Lower leg skin (tissue), 4 donors: ENCODE results near the gene ZNF318. TPM values are rescaled to one million over a fixed set of nuclear protein-coding genes. Genes with fewer than 3 reads are reported as not detected.
"Not testable (repeated sequence)": the region's sequence is repeated elsewhere in the genome, so short reads cannot be mapped to it uniquely, and the experiment has no call there.

ENCODE experiments used
- DNase-seq, 2 donors: peaks; one replicate each; pipeline ENCODE4 v3.0.0-alpha.2; 2019; ENCODE audit warnings: low spot score in 2 of 2
- H3K4me3 ChIP-seq: fragments of 200-600 bp; sonication (generic); 2 replicates; pipeline ENCODE4 v1.5.1; 2017; ENCODE audit warnings: mild to moderate bottlenecking, low read depth; ENCODE audit not compliant: poor library complexity, severe bottlenecking
- POLR2A ChIP-seq, 2 donors: fragments of 450-650 bp; IDR thresholded peaks; one replicate each; pipeline ENCODE4 v1.6.1; 2016 to 2017; ENCODE audit warnings: antibody characterized with exemption in 2 of 2, mild to moderate bottlenecking in 1 of 2, moderate library complexity in 1 of 2
- WGBS, 2 donors: methylation state at CpG; one replicate each; pipeline ENCODE4 v1.1.5; 2018; 5-methylcytosine and 5-hydroxymethylcytosine counted together
- intact Hi-C: fragments of 100-400 bp; cut with DNase I; formaldehyde crosslinking; loops from one replicate; pipeline ENCODE4 v1.15.0; 2023; ENCODE audit warnings: low total_unique reads
- total RNA-seq, 4 donors: library from RNA; depleted of rRNA; stranded (reverse); fragments of >200 nt; gene quantifications; one replicate each; pipeline ENCODE4 v1.1.0, GENCODE V29; 2016
- TF ChIP-seq, protein P1 (sequence below), 3 donors: fragments of 450-650 bp; IDR thresholded peaks; one replicate each; pipeline ENCODE4 v1.5.1; 2016; ENCODE audit warnings: antibody characterized with exemption in 3 of 3, mild to moderate bottlenecking in 3 of 3, moderate library complexity in 2 of 3

ZNF318 gene
- total RNA-seq, 4 donors from 2014 or later, result 9.6 to 22.9 (median 18.1) TPM

DNA sequence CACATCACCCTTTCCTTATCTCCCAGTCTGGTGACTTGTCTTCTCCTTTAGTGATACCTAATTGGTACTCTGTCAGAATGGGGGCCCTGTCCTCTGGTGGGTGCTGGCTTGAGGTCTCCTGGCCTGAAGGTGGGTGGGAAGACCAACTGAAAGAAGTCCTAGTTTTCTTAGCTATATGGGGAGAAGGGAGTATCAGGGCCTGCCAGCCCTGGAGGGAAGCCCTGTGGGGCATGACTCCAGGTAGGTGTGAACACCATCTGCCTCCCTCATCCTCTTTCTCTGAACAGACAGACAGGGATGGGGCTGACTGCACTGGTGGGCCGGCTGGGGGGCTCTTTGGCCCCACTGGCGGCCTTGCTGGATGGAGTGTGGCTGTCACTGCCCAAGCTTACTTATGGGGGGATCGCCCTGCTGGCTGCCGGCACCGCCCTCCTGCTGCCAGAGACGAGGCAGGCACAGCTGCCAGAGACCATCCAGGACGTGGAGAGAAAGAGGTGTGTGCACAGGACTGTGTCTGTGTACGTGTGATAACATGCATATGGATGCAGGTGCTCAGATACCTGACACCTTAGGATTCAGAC is 65.6 kb downstream of the ZNF318 start:
- 57 to 66% methylated on average over 5 to 8 of the region's 8 CpGs for WGBS, 2 donors
- no peak for DNase-seq
- no peak overlapping the region for H3K4me3 ChIP-seq
- TF ChIP-seq, protein P1, sequence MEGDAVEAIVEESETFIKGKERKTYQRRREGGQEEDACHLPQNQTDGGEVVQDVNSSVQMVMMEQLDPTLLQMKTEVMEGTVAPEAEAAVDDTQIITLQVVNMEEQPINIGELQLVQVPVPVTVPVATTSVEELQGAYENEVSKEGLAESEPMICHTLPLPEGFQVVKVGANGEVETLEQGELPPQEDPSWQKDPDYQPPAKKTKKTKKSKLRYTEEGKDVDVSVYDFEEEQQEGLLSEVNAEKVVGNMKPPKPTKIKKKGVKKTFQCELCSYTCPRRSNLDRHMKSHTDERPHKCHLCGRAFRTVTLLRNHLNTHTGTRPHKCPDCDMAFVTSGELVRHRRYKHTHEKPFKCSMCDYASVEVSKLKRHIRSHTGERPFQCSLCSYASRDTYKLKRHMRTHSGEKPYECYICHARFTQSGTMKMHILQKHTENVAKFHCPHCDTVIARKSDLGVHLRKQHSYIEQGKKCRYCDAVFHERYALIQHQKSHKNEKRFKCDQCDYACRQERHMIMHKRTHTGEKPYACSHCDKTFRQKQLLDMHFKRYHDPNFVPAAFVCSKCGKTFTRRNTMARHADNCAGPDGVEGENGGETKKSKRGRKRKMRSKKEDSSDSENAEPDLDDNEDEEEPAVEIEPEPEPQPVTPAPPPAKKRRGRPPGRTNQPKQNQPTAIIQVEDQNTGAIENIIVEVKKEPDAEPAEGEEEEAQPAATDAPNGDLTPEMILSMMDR (IDR thresholded peaks at IDR 0.05), result no peak
- no peak for TF ChIP-seq POLR2A (IDR thresholded peaks at IDR 0.05)
- intact Hi-C loops, result no loop called here

- intact Hi-C loops, H3K4me3 ChIP-seq, DNase-seq: not testable (repeated sequence)
- 90% methylated on average over 11 of the region's 11 CpGs for WGBS, 2 donors
Measured at GRCh38 chr6:43303006-43303405, 66.4 kb downstream of the ZNF318 start.

DNA sequence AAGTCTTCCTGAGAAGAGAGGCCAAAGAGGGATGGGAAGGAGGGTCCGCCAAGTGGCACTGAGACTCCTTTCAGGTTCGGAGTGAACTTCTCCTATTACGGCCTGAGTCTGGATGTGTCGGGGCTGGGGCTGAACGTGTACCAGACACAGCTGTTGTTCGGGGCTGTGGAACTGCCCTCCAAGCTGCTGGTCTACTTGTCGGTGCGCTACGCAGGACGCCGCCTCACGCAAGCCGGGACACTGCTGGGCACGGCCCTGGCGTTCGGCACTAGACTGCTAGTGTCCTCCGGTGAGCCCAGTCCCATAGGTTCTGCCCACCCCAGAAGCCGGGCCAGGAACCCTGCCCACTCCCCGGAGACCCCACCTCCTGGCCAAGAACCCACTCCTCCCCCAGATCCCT is 67.3 kb downstream of the ZNF318 start:
- H3K4me3 ChIP-seq, result no peak overlapping the region
- WGBS, 2 donors, result 84 to 85% methylated on average over 19 of the region's 19 CpGs
- TF ChIP-seq, protein P1 (IDR thresholded peaks at IDR 0.05), result no peak
- no peak for TF ChIP-seq POLR2A (IDR thresholded peaks at IDR 0.05)
- no peak for DNase-seq
- intact Hi-C loops, result no loop called here

- no peak for TF ChIP-seq POLR2A (IDR thresholded peaks at IDR 0.05)
- TF ChIP-seq, protein P1 (IDR thresholded peaks at IDR 0.05), result no peak
- intact Hi-C loops, result no loop called here
- no peak for DNase-seq
- H3K4me3 ChIP-seq, result no peak overlapping the region
- 86 to 88% methylated on average over 15 of the region's 15 CpGs for WGBS, 2 donors
Measured at GRCh38 chr6:43301081-43301870, 68.2 kb downstream of the ZNF318 start.

DNA sequence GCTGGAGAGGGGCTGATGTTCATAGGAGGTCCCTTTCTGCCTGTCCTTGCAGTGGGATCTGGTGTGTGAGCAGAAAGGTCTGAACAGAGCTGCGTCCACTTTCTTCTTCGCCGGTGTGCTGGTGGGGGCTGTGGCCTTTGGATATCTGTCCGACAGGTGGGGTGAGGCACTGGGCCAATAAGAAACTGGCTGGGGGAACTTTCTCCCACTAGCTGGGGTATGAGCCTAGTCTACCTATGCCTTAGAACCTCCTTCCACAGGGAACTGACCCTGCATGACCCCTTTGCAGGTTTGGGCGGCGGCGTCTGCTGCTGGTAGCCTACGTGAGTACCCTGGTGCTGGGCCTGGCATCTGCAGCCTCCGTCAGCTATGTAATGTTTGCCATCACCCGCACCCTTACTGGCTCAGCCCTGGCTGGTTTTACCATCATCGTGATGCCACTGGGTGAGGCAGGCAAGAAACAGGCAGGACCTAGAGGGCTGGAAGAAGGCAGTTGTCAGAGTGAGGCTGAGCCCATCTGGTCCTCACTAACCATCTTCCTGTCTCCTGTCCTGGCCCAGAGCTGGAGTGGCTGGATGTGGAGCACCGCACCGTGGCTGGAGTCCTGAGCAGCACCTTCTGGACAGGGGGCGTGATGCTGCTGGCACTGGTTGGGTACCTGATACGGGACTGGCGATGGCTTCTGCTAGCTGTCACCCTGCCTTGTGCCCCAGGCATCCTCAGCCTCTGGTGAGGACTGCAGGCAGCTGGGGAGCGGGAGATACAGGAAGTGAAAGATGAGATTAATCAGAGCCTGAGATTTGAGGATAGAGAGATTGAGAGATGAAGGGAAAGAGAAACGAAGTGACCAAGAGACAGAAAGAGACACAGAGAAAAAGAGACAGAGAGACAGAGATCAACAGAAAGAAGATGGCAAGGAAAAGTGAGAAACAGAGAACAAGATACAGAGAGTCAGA is 69.8 kb downstream of the ZNF318 start:
- DNase-seq, result no peak
- intact Hi-C loops, result no loop called here
- no peak overlapping the region for H3K4me3 ChIP-seq
- WGBS, 2 donors, result 67 to 80% methylated on average over 17 to 18 of the region's 18 CpGs
- TF ChIP-seq, protein P1 (IDR thresholded peaks at IDR 0.05), result no peak
- no peak for TF ChIP-seq POLR2A (IDR thresholded peaks at IDR 0.05)
